Dendritic cell treated with granulocyte-macrophage colony-stimulating factor and Interleukin-4, amounts not matched to agents 40 ng/mL and 50 ng/mL, for 4 days (primary cell): ENCODE results near the gene C6orf47.
A peak's percentile ranks its signal among the peaks of the same experiment; 100 is the strongest.
"Not testable (repeated sequence)": the region's sequence is repeated elsewhere in the genome, so short reads cannot be mapped to it uniquely, and the experiment has no call there.

ENCODE experiments used
- H3K27ac Mint-ChIP-seq: one replicate; pipeline ENCODE4 v1.8.0; 2022; ENCODE audit warnings: mild to moderate bottlenecking, mixed read lengths
- H3K27me3 Mint-ChIP-seq: one replicate; pipeline ENCODE4 v1.8.0; 2022; ENCODE audit warnings: mild to moderate bottlenecking, mixed read lengths
- H3K36me3 Mint-ChIP-seq: one replicate; pipeline ENCODE4 v1.8.0; 2022; ENCODE audit warnings: low read depth, mixed read lengths
- H3K4me1 Mint-ChIP-seq: one replicate; pipeline ENCODE4 v1.8.0; 2022; ENCODE audit warnings: low read depth, mixed read lengths
- H3K4me3 Mint-ChIP-seq: one replicate; pipeline ENCODE4 v1.8.0; 2022; ENCODE audit warnings: mild to moderate bottlenecking, moderate library complexity, mixed read lengths
- H3K9me3 Mint-ChIP-seq: one replicate; pipeline ENCODE4 v1.8.0; 2022; ENCODE audit warnings: mixed read lengths
- intact Hi-C: fragments of 100-400 bp; cut with micrococcal nuclease; formaldehyde crosslinking; loops from one replicate; pipeline ENCODE4 v1.15.0; 2022

The C6orf47 gene, protein sequence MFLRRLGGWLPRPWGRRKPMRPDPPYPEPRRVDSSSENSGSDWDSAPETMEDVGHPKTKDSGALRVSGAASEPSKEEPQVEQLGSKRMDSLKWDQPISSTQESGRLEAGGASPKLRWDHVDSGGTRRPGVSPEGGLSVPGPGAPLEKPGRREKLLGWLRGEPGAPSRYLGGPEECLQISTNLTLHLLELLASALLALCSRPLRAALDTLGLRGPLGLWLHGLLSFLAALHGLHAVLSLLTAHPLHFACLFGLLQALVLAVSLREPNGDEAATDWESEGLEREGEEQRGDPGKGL

GRCh38 chr6:31660381-31661261, at the start of gene C6orf47:
TSS of gene C6orf47 (minus strand) at chr6:31660778. CDS start at chr6:31659947, 831 bp downstream.
- peak within 1 kb of the TSS; percentile 95 for H3K27ac Mint-ChIP-seq
- intact Hi-C loops, result loop anchor here (1.0 kb wide), 1 partner anchor 8 kb away; the partner anchor contains the start of gene BAG6
- H3K4me1 Mint-ChIP-seq, result peaks cover 82% of the 10 kb centered on the region
- H3K36me3 Mint-ChIP-seq, result peaks cover 86% of the 10 kb centered on the region
- peak within 1 kb of the TSS; percentile 83 for H3K4me3 Mint-ChIP-seq
- no peaks in the 10 kb centered on the region for H3K9me3 Mint-ChIP-seq
- no peaks in the 10 kb centered on the region for H3K27me3 Mint-ChIP-seq

DNA sequence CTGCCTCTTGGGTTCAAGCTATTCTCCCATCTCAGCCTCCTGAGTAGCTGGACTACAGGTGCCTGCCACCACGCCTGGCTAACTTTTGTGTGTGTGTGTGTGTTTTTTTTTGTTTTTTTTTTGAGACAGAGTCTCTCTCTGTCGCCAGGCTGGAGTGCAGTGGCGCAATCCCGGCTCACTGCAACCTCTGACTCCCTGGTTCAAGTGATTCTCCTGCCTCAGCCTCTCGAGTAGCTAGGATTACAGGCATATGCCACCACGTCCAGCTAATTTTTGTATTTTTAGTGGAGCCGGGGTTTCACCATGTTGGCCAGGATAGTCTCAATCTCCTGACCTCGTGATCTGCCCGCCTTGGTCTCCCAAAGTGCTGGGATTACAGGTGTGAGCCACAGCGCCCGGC, 48.6 kb upstream of the C6orf47 start:
- not testable (repeated sequence) for H3K27ac Mint-ChIP-seq, H3K4me3 Mint-ChIP-seq, H3K27me3 Mint-ChIP-seq

GRCh38 chr6:31708224-31708623, 47.6 kb upstream of the C6orf47 start:
- Mint-ChIP-seq H3K4me3 (no peak overlapping the region), H3K4me1 (peaks cover 44% of the 10 kb centered on the region), H3K27me3 (no peaks in the 10 kb centered on the region), H3K27ac (no peak overlapping the region), H3K36me3 (peaks cover 3% of the 10 kb centered on the region), H3K9me3 (no peaks in the 10 kb centered on the region)
- intact Hi-C loops, result no loop called here

More for the DNA sequence above, 48.6 kb upstream of the C6orf47 start:
- peaks cover 42% of the 10 kb centered on the region for H3K4me1 Mint-ChIP-seq
- H3K9me3 Mint-ChIP-seq, H3K36me3 Mint-ChIP-seq, intact Hi-C loops: not testable (repeated sequence)

DNA sequence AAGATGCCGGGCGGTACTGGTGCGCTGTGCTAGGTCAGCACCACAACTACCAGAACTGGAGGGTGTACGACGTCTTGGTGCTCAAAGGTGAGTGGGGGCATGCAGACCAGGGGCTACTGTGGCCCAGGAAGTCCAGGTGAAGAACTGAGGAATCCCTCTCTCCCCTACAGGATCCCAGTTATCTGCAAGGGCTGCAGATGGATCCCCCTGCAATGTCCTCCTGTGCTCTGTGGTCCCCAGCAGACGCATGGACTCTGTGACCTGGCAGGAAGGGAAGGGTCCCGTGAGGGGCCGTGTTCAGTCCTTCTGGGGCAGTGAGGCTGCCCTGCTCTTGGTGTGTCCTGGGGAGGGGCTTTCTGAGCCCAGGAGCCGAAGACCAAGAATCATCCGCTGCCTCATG, 47.1 kb upstream of the C6orf47 start:
- Mint-ChIP-seq H3K4me1 (peaks cover 45% of the 10 kb centered on the region), H3K27ac (peak overlapping the region; percentile 26), H3K4me3 (no peak overlapping the region), H3K27me3 (no peaks in the 10 kb centered on the region), H3K9me3 (no peaks in the 10 kb centered on the region), H3K36me3 (peaks cover 8% of the 10 kb centered on the region)
- intact Hi-C loops, result no loop called here

- H3K9me3 Mint-ChIP-seq, result no peaks in the 10 kb centered on the region
- H3K27me3 Mint-ChIP-seq, result no peaks in the 10 kb centered on the region
- intact Hi-C loops, result no loop called here
- H3K36me3 Mint-ChIP-seq, result peaks cover 19% of the 10 kb centered on the region
- H3K4me3 Mint-ChIP-seq, result no peak within 1 kb of the TSS
- H3K4me1 Mint-ChIP-seq, result peaks cover 42% of the 10 kb centered on the region
- H3K27ac Mint-ChIP-seq, result peak within 1 kb of the TSS; percentile 26
These were observed 46.0 kb upstream of the C6orf47 start, which contains the start of gene LY6G6F for GRCh38 chr6:31706599-31706998. TSS of gene LY6G6F (plus strand) at chr6:31706866. CDS start at chr6:31706907, 41 bp downstream.

DNA sequence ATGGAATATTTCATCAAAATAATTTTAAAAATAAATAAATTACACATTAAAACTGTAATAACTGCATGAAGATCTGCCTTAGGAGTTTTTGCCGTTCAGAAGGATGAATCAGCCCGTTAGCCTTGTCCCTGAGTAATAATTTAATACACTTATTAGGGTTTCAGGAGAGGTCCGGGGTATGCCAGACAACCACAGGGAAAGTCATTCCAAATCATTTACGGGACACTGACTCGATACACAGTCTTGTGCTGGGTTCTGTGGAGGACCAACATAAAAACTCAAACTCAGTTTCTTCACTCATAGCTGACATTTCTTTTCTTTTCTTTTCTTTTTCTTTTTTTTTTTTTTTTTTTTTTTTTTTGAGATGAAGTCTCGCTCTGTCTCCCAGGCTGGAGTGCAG, 45.4 kb upstream of the C6orf47 start:
- intact Hi-C loops, result no loop called here
- H3K27me3 Mint-ChIP-seq, result no peaks in the 10 kb centered on the region
- peaks cover 42% of the 10 kb centered on the region for H3K4me1 Mint-ChIP-seq

DNA sequence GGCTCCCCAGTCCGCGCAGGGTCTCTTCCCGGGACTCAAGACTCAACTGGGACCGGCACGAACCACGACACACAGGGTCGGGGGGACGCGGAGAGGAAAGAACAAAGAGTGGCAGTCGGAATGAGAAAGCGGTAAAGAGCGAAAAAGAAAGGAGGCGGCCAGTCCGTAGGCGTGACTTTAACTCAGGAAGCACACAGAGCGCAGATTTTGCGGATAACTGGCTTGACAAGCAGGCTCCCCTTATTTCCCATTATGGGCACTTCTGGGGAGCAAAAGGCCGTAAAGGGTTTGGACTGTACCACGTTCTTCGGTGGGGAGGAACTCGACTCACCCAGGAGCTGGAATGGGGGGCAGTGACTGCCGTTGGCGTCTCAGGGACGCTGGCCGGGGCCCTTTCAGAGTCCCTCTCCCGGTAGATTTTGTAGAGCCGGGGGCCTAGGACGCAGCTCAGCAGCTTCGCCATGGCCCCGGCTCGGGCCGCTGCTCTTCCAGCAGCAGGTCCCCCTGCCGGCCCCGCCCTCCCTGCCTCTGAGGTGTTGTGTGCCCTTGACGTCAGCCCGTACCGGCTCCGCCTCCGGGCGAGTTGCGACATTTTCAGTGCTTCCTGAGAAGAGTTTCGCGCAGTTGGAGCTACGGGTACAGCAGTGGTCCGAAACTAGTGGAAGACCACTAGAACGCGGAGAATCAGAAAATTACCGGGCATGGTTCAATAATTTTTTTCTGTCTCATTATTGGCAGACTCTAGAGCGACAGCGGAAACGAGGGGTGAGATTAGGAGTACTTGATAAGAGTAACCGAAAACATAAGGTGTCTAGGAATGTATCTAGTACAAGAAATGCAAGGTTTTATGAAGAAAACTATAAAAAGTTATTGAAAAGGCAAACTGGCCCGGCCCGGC, 42.5 kb upstream of the C6orf47 start, which contains the start of gene ABHD16A:
TSS of gene ABHD16A (minus strand) at position 506 of the 898 bp plus-strand sequence. CDS start at position 463, 43 bp downstream.
- intact Hi-C loops, result loop anchor here (1.0 kb wide), 1 partner anchor 26 kb away; the partner anchor contains the start of gene DDAH2
- H3K9me3 Mint-ChIP-seq, result no peaks in the 10 kb centered on the region
- H3K27ac Mint-ChIP-seq, result peak within 1 kb of the TSS; percentile 93
- peaks cover 38% of the 10 kb centered on the region for H3K4me1 Mint-ChIP-seq
- H3K36me3 Mint-ChIP-seq, result peaks cover 45% of the 10 kb centered on the region
- H3K27me3 Mint-ChIP-seq, result no peaks in the 10 kb centered on the region
- H3K4me3 Mint-ChIP-seq, result peak within 1 kb of the TSS; percentile 98

More for the DNA sequence above, 45.4 kb upstream of the C6orf47 start:
- Mint-ChIP-seq H3K9me3 (no peaks in the 10 kb centered on the region), H3K36me3 (peaks cover 26% of the 10 kb centered on the region), H3K27ac (no peak overlapping the region), H3K4me3 (no peak overlapping the region)

GRCh38 chr6:31702405-31702818, 41.8 kb upstream of the C6orf47 start:
- H3K36me3 Mint-ChIP-seq, result peaks cover 51% of the 10 kb centered on the region
- peak overlapping the region; percentile 93 for H3K27ac Mint-ChIP-seq
- no peaks in the 10 kb centered on the region for H3K9me3 Mint-ChIP-seq
- no peaks in the 10 kb centered on the region for H3K27me3 Mint-ChIP-seq
- peak overlapping the region; percentile 98 for H3K4me3 Mint-ChIP-seq
- intact Hi-C loops, result no loop called here
- peaks cover 39% of the 10 kb centered on the region for H3K4me1 Mint-ChIP-seq

- peak overlapping the region; percentile 98 for H3K4me3 Mint-ChIP-seq
- peaks cover 39% of the 10 kb centered on the region for H3K4me1 Mint-ChIP-seq
- H3K36me3 Mint-ChIP-seq, result peaks cover 57% of the 10 kb centered on the region
- intact Hi-C loops, result no loop called here
- H3K9me3 Mint-ChIP-seq, result no peaks in the 10 kb centered on the region
- H3K27me3 Mint-ChIP-seq, result no peaks in the 10 kb centered on the region
- peak overlapping the region; percentile 93 for H3K27ac Mint-ChIP-seq
These were observed 41.3 kb upstream of the C6orf47 start for GRCh38 chr6:31701666-31702404.

DNA sequence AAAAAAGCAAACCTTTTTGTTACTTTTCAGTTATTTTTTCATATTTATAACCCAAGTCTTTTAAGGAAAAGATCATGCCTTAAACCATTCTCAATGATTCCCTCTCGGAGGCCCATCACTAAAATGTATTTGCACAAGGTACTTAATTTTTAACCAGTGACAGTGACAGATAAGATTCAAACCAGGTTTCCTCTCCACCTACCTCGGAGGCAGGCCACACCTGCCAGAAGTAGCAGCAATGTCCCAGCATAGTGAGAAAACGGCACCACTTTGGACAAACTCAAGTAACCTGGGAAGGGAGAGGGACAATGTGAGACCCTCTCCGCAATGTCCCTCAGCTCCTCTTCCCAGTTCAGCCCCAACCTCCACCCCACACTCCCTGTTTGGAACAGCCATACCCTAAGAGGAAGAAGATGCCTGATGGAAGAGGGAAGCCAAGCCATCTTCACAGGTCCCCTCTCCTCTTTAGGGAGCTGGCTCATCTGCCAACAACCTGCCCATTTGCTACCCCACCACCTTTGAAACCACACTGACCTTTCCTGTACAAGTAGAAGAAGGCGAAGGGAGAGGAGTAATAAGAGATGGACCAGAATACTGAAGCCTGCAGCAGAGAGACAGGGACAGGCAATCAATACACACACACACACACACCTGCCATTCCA, 40.3 kb upstream of the C6orf47 start:
- H3K9me3 Mint-ChIP-seq, result no peaks in the 10 kb centered on the region
- H3K36me3 Mint-ChIP-seq, result peaks cover 67% of the 10 kb centered on the region
- H3K27ac Mint-ChIP-seq, result no peak overlapping the region
- H3K27me3 Mint-ChIP-seq, result no peaks in the 10 kb centered on the region
- H3K4me3 Mint-ChIP-seq, result peak overlapping the region; percentile 2
- intact Hi-C loops, result no loop called here
- H3K4me1 Mint-ChIP-seq, result peaks cover 42% of the 10 kb centered on the region

- Mint-ChIP-seq H3K36me3 (peaks cover 90% of the 10 kb centered on the region), H3K9me3 (no peaks in the 10 kb centered on the region), H3K27ac (peak overlapping the region; percentile 45), H3K4me1 (peaks cover 33% of the 10 kb centered on the region), H3K27me3 (no peaks in the 10 kb centered on the region), H3K4me3 (no peak overlapping the region)
- intact Hi-C loops, result no loop called here
These were observed 37.0 kb upstream of the C6orf47 start for GRCh38 chr6:31697555-31697954.

- Mint-ChIP-seq H3K27ac (no peak overlapping the region), H3K4me1 (peaks cover 41% of the 10 kb centered on the region), H3K9me3 (no peaks in the 10 kb centered on the region), H3K36me3 (peaks cover 96% of the 10 kb centered on the region), H3K4me3 (no peak overlapping the region), H3K27me3 (no peaks in the 10 kb centered on the region)
- intact Hi-C loops, result no loop called here
These were observed 33.0 kb upstream of the C6orf47 start for GRCh38 chr6:31693535-31693934.
